GM12878 (cell line): ENCODE data around the gene IQGAP2. TPM values are rescaled to one million over a fixed set of nuclear protein-coding genes. Genes with fewer than 3 reads are reported as not detected.

Experiments used
- ATAC-seq: fragments of 200-7000 bp; cut with Tn5 transposase; 3 replicates; pipeline ENCODE4 v1.9.1; 2020; ENCODE audit warnings: mild to moderate bottlenecking, moderate library complexity
- BruUV-seq: library from RNA; stranded (reverse); fragments of 400-500 nt; replicated peaks from 2 replicates; lab custom pipeline; 2021; lab: Mats Ljungman, UMichigan
- CTCF ChIA-PET: fragments of 300-600 bp; sonication (Branson Sonifier 250); formaldehyde crosslinking; extraction: SDS; loops from one replicate; lab custom pipeline; 2021; ENCODE audit warnings: inconsistent platforms; lab: Yijun Ruan, JAX
- POLR2A ChIA-PET: fragments of 350-600 bp; formaldehyde crosslinking; extraction: SDS; loops from one replicate; lab custom pipeline; 2021; ENCODE audit warnings: inconsistent platforms; lab: Charles Lee
- RAD21 ChIA-PET: fragments of 300-600 bp; sonication (Branson Sonifier 250); formaldehyde crosslinking; loops from one replicate; lab custom pipeline; 2023; ENCODE audit warnings: antibody characterized with exemption; ENCODE audit not compliant: unreplicated experiment; lab: Charles Lee
- SMC1A ChIA-PET: fragments of 300-600 bp; sonication (Branson Sonifier 250); formaldehyde crosslinking; loops from one replicate; lab custom pipeline; 2023; ENCODE audit not compliant: unreplicated experiment, uncharacterized antibody; lab: Charles Lee
- DNase-seq: peaks from one replicate; pipeline ENCODE4 v3.0.0-alpha.2; 2011; ENCODE audit warnings: low read depth, low spot score
- FAIRE-seq: peaks from 3 replicates; lab custom pipeline; 2011; peaks lifted over from hg19 to GRCh38; lab: Jason Lieb, UNC
- H2AFZ ChIP-seq: 2 replicates; pipeline ENCODE4 v1.6.0; 2011; ENCODE audit warnings: low read depth, low read length, control low read depth; ENCODE audit not compliant: control insufficient read depth
- H3K27ac ChIP-seq: 2 replicates; pipeline ENCODE4 v1.5.1; 2011; ENCODE audit warnings: control low read depth; ENCODE audit not compliant: control insufficient read depth, insufficient read depth
- H3K27me3 ChIP-seq, 2 experiments: replicated peaks in 1 of 2; 2 replicates each; pipeline versions ENCODE4 v1.6.0 to v1.6.1; 2011; ENCODE audit warnings: low read length in 1 of 2; ENCODE audit not compliant: control insufficient read depth in 2 of 2, insufficient read depth in 2 of 2
- H3K36me3 ChIP-seq, 2 experiments: 2 replicates each; pipeline ENCODE4 v1.5.1; 2011; ENCODE audit warnings: low read length in 1 of 2; ENCODE audit not compliant: control insufficient read depth in 2 of 2, insufficient read depth in 2 of 2
- H3K4me1 ChIP-seq: 2 replicates; pipeline ENCODE4 v1.6.1; 2011; ENCODE audit warnings: mild to moderate bottlenecking, low read length, moderate library complexity, mixed read lengths; ENCODE audit not compliant: control insufficient read depth, insufficient read depth
- H3K4me2 ChIP-seq: 2 replicates; pipeline ENCODE4 v1.6.0; 2011; ENCODE audit warnings: control low read depth; ENCODE audit not compliant: control insufficient read depth, insufficient read depth
- H3K4me3 ChIP-seq: fragments of 200-600 bp; sonication (generic); 2 replicates; pipeline ENCODE4 v1.5.1; 2016
- H3K79me2 ChIP-seq: 2 replicates; pipeline ENCODE4 v1.6.0; 2011; ENCODE audit warnings: low read length; ENCODE audit not compliant: control insufficient read depth, insufficient read depth
- H3K9ac ChIP-seq: 2 replicates; pipeline ENCODE4 v1.8.0; 2011; ENCODE audit warnings: low read length, control low read depth, mixed read lengths; ENCODE audit not compliant: control insufficient read depth, insufficient read depth
- H3K9me3 ChIP-seq: replicated peaks from 3 replicates; pipeline ENCODE4 v1.5.1; 2011; ENCODE audit warnings: mild to moderate bottlenecking, low read length; ENCODE audit not compliant: control insufficient read depth, insufficient read depth
- H4K20me1 ChIP-seq: 2 replicates; pipeline ENCODE4 v1.6.0; 2011; ENCODE audit not compliant: control insufficient read depth, insufficient read depth
- ATF3 ChIP-seq: IDR thresholded peaks from 2 replicates; pipeline ENCODE4 v1.6.1; 2011; ENCODE audit warnings: low read depth, mild to moderate bottlenecking, low read length, moderate library complexity, borderline replicate concordance; ENCODE audit errors: extremely low read depth
- BMI1 ChIP-seq: fragments of 450-650 bp; IDR thresholded peaks from 2 replicates; pipeline ENCODE4 v1.6.1; 2016; ENCODE audit warnings: mild to moderate bottlenecking, moderate library complexity, borderline replicate concordance
- ETV6 ChIP-seq, 2 experiments: fragments of 450-650 bp in 1 of 2; IDR thresholded peaks in 1 of 2; conservative IDR thresholded peaks in 1 of 2; 2 replicates each; pipeline ENCODE4 v1.6.1; 2014; ENCODE audit warnings: antibody characterized with exemption in 1 of 2, borderline replicate concordance in 1 of 2, low read depth in 1 of 2, mild to moderate bottlenecking in 1 of 2, moderate library complexity in 1 of 2
- HDAC2 ChIP-seq: fragments of 200-600 bp; sonication (generic); IDR thresholded peaks from 2 replicates; pipeline ENCODE4 v1.6.1; 2017
- IRF4 ChIP-seq: IDR thresholded peaks from 2 replicates; pipeline ENCODE4 v1.6.1; 2011; ENCODE audit warnings: low read depth, low read length
- JUNB ChIP-seq: IDR thresholded peaks from 2 replicates; pipeline ENCODE4 v1.6.1; 2016; ENCODE audit warnings: antibody characterized with exemption, mild to moderate bottlenecking
- MEF2B ChIP-seq: fragments of 450-650 bp; IDR thresholded peaks from 2 replicates; pipeline ENCODE4 v1.6.1; 2018; ENCODE audit warnings: mild to moderate bottlenecking, moderate library complexity; ENCODE audit not compliant: partially characterized antibody, poor library complexity, severe bottlenecking
- NBN ChIP-seq: fragments of 450-650 bp; IDR thresholded peaks from 2 replicates; pipeline ENCODE4 v1.6.1; 2016
- NFYB ChIP-seq: IDR thresholded peaks from 2 replicates; pipeline ENCODE4 v1.6.1; 2011; ENCODE audit warnings: low read depth, mild to moderate bottlenecking, low read length, improper control_type of control experiment, moderate library complexity; ENCODE audit not compliant: insufficient read depth
- RAD21 ChIP-seq: IDR thresholded peaks from 2 replicates; pipeline ENCODE4 v1.6.1; 2011; ENCODE audit warnings: mild to moderate bottlenecking, low read depth, low read length, moderate library complexity; ENCODE audit not compliant: insufficient read depth
- STAT3 ChIP-seq: IDR thresholded peaks from 2 replicates; pipeline ENCODE4 v1.6.1; 2011; ENCODE audit warnings: low read depth, low read length, improper control_type of control experiment
- TARDBP ChIP-seq: IDR thresholded peaks from 2 replicates; pipeline ENCODE4 v1.6.1; 2016; ENCODE audit warnings: borderline replicate concordance
- TCF12 ChIP-seq: IDR thresholded peaks from 2 replicates; pipeline ENCODE4 v1.6.1; 2011; ENCODE audit warnings: low read depth, mild to moderate bottlenecking, low read length
- WRNIP1 ChIP-seq: IDR thresholded peaks from 2 replicates; pipeline ENCODE4 v1.6.1; 2011; ENCODE audit warnings: low read depth, low read length, improper control_type of control experiment, borderline replicate concordance
- WGBS: methylation state at CpG from one replicate; pipeline ENCODE4 v1.1.6; 2016; ENCODE audit warnings: low lambda C conversion rate; ENCODE audit not compliant: insufficient replicate concordance, insufficient coverage; ENCODE audit errors: missing lambda C conversion rate; 5-methylcytosine and 5-hydroxymethylcytosine counted together
- in situ Hi-C: fragments of 300-500 bp; cut with MboI; formaldehyde crosslinking; loops from 9 replicates; pipeline ENCODE4 v1.14.3; 2018; ENCODE audit warnings: mixed read lengths
- intact Hi-C: fragments of 100-400 bp; cut with micrococcal nuclease; formaldehyde crosslinking; loops from one replicate; pipeline ENCODE4 v1.14.2; 2022; ENCODE audit not compliant: unreplicated experiment
- polyA plus RNA-seq, 11 experiments: library from polyadenylated mRNA; depleted of rRNA in 4 of 11; unstranded in 6 of 11; stranded (reverse) in 5 of 11; fragments of >200 nt; fragmentation: Nextera tagmentation in 4 of 11; fragmentation: Illumina TruSeq in 1 of 11; extraction: Ambion mirVana in 4 of 11; extraction: Trizol in 1 of 11; gene quantifications; 1 replicate in 1 of 11; 2 replicates in 10 of 11; pipeline versions ENCODE4 v1.2.1 to v1.2.3, GENCODE V29; 2011 to 2016; ENCODE audit warnings: inconsistent platforms in 2 of 11, missing spikeins in 2 of 11, low read depth in 1 of 11
- total RNA-seq, 4 experiments: library from RNA; depleted of rRNA in 3 of 4; stranded (reverse); fragments of >200 nt in 3 of 4; fragmentation: Illumina TruSeq in 1 of 4; extraction: Trizol in 1 of 4; gene quantifications; 2 replicates each; pipeline versions ENCODE4 v1.2.1 to v1.2.3, GENCODE V29; 2013 to 2021
- TF ChIP-seq, protein P1 (sequence below): fragments of 150-350 bp; IDR thresholded peaks from 2 replicates; pipeline ENCODE4 v1.6.1; 2016; ENCODE audit warnings: low read depth, low read length
- TF ChIP-seq, protein P2 (sequence below): IDR thresholded peaks from 2 replicates; pipeline ENCODE4 v1.6.1; 2011; ENCODE audit warnings: low read depth, low read length, improper control_type of control experiment, borderline replicate concordance

Gene IQGAP2
- total and polyA plus RNA-seq, 10 of the 15 experiments (the other 5 are each of a cell fraction or from before 2014, with no cell fraction given): 14.5 to 41.4 (median 21.8) TPM

GRCh38 chr5:76556511-76557221, 153.6 kb downstream of the IQGAP2 start (continued):
- TF ChIP-seq IRF4 (0 out of 2 replicates have a peak, but pooled peaks have one; percentile 16), NBN (peak; percentile 48; the same call in 1 of the 2 replicates), JUNB (peak; percentile 66), BMI1 (no peak), TCF12 (no peak)
- TF ChIP-seq, protein P1, sequence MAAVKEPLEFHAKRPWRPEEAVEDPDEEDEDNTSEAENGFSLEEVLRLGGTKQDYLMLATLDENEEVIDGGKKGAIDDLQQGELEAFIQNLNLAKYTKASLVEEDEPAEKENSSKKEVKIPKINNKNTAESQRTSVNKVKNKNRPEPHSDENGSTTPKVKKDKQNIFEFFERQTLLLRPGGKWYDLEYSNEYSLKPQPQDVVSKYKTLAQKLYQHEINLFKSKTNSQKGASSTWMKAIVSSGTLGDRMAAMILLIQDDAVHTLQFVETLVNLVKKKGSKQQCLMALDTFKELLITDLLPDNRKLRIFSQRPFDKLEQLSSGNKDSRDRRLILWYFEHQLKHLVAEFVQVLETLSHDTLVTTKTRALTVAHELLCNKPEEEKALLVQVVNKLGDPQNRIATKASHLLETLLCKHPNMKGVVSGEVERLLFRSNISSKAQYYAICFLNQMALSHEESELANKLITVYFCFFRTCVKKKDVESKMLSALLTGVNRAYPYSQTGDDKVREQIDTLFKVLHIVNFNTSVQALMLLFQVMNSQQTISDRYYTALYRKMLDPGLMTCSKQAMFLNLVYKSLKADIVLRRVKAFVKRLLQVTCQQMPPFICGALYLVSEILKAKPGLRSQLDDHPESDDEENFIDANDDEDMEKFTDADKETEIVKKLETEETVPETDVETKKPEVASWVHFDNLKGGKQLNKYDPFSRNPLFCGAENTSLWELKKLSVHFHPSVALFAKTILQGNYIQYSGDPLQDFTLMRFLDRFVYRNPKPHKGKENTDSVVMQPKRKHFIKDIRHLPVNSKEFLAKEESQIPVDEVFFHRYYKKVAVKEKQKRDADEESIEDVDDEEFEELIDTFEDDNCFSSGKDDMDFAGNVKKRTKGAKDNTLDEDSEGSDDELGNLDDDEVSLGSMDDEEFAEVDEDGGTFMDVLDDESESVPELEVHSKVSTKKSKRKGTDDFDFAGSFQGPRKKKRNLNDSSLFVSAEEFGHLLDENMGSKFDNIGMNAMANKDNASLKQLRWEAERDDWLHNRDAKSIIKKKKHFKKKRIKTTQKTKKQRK: no peak

DNA sequence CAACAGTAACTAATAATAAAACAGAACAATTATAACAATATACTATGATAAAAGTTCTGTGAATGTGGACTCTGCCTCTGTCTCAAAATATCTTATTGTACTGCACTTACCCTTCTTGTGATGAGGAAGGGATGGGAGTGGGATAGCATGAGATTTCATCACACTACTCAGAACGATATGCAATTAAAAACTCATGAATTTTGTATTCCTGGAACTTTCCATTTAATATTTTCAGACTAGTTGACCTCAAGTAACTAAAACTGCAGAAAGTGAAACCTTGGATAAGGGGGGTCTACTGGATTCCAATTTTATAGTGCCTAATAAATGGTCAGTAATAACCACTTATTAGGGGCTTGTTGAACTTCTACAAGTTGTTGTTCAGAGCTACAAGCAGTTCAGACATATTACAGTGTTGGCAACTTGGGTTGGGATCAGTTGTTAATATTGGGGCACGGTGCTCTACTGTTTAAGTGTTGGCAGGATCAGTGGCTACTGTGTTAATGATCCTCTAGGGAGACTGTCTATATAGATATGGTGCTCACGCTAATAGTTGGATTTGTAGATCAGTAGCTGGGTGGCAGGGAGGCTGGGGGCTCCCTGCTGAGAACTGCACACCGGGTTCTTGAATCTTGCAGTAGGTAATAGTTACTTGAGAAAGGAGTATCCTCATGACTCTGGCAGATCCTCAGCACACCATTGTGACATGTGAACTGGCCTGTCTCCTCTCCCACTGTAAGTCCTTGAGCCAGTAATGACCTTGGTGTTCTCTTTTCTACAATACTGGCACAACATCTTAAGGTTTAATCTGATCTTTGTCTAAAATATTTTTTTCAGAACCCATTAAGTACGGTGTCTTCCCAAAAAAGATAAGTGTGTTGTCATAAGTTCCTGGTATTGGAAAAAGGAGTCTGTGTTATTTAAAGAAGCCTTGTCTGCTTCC, 158.1 kb downstream of the IQGAP2 start:
- ChIA-PET RAD21 (interaction anchor here (1.3 kb wide), 1 partner anchor 22 kb away, joined by 4 read pairs; no protein-coding TSS in a partner anchor), POLR2A (no interaction called here), SMC1A (interaction anchor here (1.3 to 2.1 kb wide), 3 partner anchors 11 to 22 kb away, joined by 5 to 6 read pairs (median 6); no protein-coding TSS in a partner anchor), CTCF (no interaction called here)
- Histone ChIP-seq H4K20me1 (no peaks in the 10 kb centered on the region), H3K27ac (no peak overlapping the region), H3K79me2 (no peaks in the 10 kb centered on the region), H3K4me1 (peaks cover 19% of the 10 kb centered on the region), H3K9me3 (no peaks in the 10 kb centered on the region), H3K36me3 (no peaks in the 10 kb centered on the region), H2AFZ (no peak overlapping the region), H3K27me3 (no peaks in the 10 kb centered on the region), H3K4me3 (no peak overlapping the region), H3K4me2 (no peak overlapping the region), H3K9ac (no peak overlapping the region)
- 79% methylated on average over 5 of the region's 5 CpGs for WGBS
- BruUV-seq: no TSS peak
- no peak for FAIRE-seq
- in situ Hi-C loops (no loop called here), intact Hi-C loops (no loop called here)
- no peak for DNase-seq
- ATAC-seq: no peak
- TF ChIP-seq ETV6 (conservative IDR thresholded peaks at IDR 0.05 in 1 of 2, IDR thresholded peaks at IDR 0.05 in 1 of 2; ENCODE audit: borderline replicate concordance in 1 of 2, low read depth in 1 of 2) (no peak), STAT3 (no peak), WRNIP1 (no peak), ATF3 (no peak), MEF2B (no peak), HDAC2 (no peak), BMI1 (no peak), TARDBP (no peak), NFYB (no peak), RAD21 (no peak)
- TF ChIP-seq, protein P2, sequence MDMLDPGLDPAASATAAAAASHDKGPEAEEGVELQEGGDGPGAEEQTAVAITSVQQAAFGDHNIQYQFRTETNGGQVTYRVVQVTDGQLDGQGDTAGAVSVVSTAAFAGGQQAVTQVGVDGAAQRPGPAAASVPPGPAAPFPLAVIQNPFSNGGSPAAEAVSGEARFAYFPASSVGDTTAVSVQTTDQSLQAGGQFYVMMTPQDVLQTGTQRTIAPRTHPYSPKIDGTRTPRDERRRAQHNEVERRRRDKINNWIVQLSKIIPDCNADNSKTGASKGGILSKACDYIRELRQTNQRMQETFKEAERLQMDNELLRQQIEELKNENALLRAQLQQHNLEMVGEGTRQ: no peak
